GM12878 (cell line): ENCODE data around the gene PIP5KL1. TPM values are rescaled to one million over a fixed set of nuclear protein-coding genes. Genes with fewer than 3 reads are reported as not detected.

Source experiments
- ATAC-seq: fragments of 200-7000 bp; cut with Tn5 transposase; 3 replicates; pipeline ENCODE4 v1.9.1; 2020; ENCODE audit warnings: mild to moderate bottlenecking, moderate library complexity
- BruUV-seq: library from RNA; stranded (reverse); fragments of 400-500 nt; replicated peaks from 2 replicates; lab custom pipeline; 2021; lab: Mats Ljungman, UMichigan
- CTCF ChIA-PET: fragments of 300-600 bp; sonication (Branson Sonifier 250); formaldehyde crosslinking; extraction: SDS; loops from one replicate; lab custom pipeline; 2021; ENCODE audit warnings: inconsistent platforms; lab: Yijun Ruan, JAX
- POLR2A ChIA-PET: fragments of 350-600 bp; formaldehyde crosslinking; extraction: SDS; loops from one replicate; lab custom pipeline; 2021; ENCODE audit warnings: inconsistent platforms; lab: Charles Lee
- RAD21 ChIA-PET: fragments of 300-600 bp; sonication (Branson Sonifier 250); formaldehyde crosslinking; loops from one replicate; lab custom pipeline; 2023; ENCODE audit warnings: antibody characterized with exemption; ENCODE audit not compliant: unreplicated experiment; lab: Charles Lee
- SMC1A ChIA-PET: fragments of 300-600 bp; sonication (Branson Sonifier 250); formaldehyde crosslinking; loops from one replicate; lab custom pipeline; 2023; ENCODE audit not compliant: unreplicated experiment, uncharacterized antibody; lab: Charles Lee
- DNase-seq: peaks from one replicate; pipeline ENCODE4 v3.0.0-alpha.2; 2011; ENCODE audit warnings: low read depth, low spot score
- FAIRE-seq: peaks from 3 replicates; lab custom pipeline; 2011; peaks lifted over from hg19 to GRCh38; lab: Jason Lieb, UNC
- H2AFZ ChIP-seq: 2 replicates; pipeline ENCODE4 v1.6.0; 2011; ENCODE audit warnings: low read depth, low read length, control low read depth; ENCODE audit not compliant: control insufficient read depth
- H3K27ac ChIP-seq: 2 replicates; pipeline ENCODE4 v1.5.1; 2011; ENCODE audit warnings: control low read depth; ENCODE audit not compliant: control insufficient read depth, insufficient read depth
- H3K27me3 ChIP-seq, 2 experiments: replicated peaks in 1 of 2; 2 replicates each; pipeline versions ENCODE4 v1.6.0 to v1.6.1; 2011; ENCODE audit warnings: low read length in 1 of 2; ENCODE audit not compliant: control insufficient read depth in 2 of 2, insufficient read depth in 2 of 2
- H3K36me3 ChIP-seq, 2 experiments: 2 replicates each; pipeline ENCODE4 v1.5.1; 2011; ENCODE audit warnings: low read length in 1 of 2; ENCODE audit not compliant: control insufficient read depth in 2 of 2, insufficient read depth in 2 of 2
- H3K4me1 ChIP-seq: 2 replicates; pipeline ENCODE4 v1.6.1; 2011; ENCODE audit warnings: mild to moderate bottlenecking, low read length, moderate library complexity, mixed read lengths; ENCODE audit not compliant: control insufficient read depth, insufficient read depth
- H3K4me2 ChIP-seq: 2 replicates; pipeline ENCODE4 v1.6.0; 2011; ENCODE audit warnings: control low read depth; ENCODE audit not compliant: control insufficient read depth, insufficient read depth
- H3K4me3 ChIP-seq: fragments of 200-600 bp; sonication (generic); 2 replicates; pipeline ENCODE4 v1.5.1; 2016
- H3K79me2 ChIP-seq: 2 replicates; pipeline ENCODE4 v1.6.0; 2011; ENCODE audit warnings: low read length; ENCODE audit not compliant: control insufficient read depth, insufficient read depth
- H3K9ac ChIP-seq: 2 replicates; pipeline ENCODE4 v1.8.0; 2011; ENCODE audit warnings: low read length, control low read depth, mixed read lengths; ENCODE audit not compliant: control insufficient read depth, insufficient read depth
- H3K9me3 ChIP-seq: replicated peaks from 3 replicates; pipeline ENCODE4 v1.5.1; 2011; ENCODE audit warnings: mild to moderate bottlenecking, low read length; ENCODE audit not compliant: control insufficient read depth, insufficient read depth
- H4K20me1 ChIP-seq: 2 replicates; pipeline ENCODE4 v1.6.0; 2011; ENCODE audit not compliant: control insufficient read depth, insufficient read depth
- CHD1 ChIP-seq: IDR thresholded peaks from 2 replicates; pipeline ENCODE4 v1.6.1; 2012; ENCODE audit warnings: low read depth, low read length, improper control_type of control experiment
- E2F4 ChIP-seq: IDR thresholded peaks from 2 replicates; pipeline ENCODE4 v1.6.1; 2012; ENCODE audit warnings: low read depth, low read length, improper control_type of control experiment
- EGR1 ChIP-seq, 2 experiments: IDR thresholded peaks; 1 replicate in 1 of 2; 2 replicates in 1 of 2; pipeline ENCODE4 v1.6.1; 2011 to 2012; ENCODE audit warnings: low read depth in 2 of 2, low read length in 2 of 2, borderline replicate concordance in 1 of 2, mild to moderate bottlenecking in 1 of 2, moderate library complexity in 1 of 2
- EP300 ChIP-seq, 2 experiments: fragments of 150-350 bp in 1 of 2; IDR thresholded peaks; 2 replicates each; pipeline ENCODE4 v1.6.1; 2011 to 2012; ENCODE audit warnings: low read depth in 2 of 2, low read length in 2 of 2, borderline replicate concordance in 1 of 2, improper control_type of control experiment in 1 of 2, inconsistent platforms in 1 of 2; ENCODE audit not compliant: control insufficient read depth in 1 of 2
- NR2C2 ChIP-seq: IDR thresholded peaks from 2 replicates; pipeline ENCODE4 v1.6.1; 2011; ENCODE audit warnings: borderline replicate concordance, low read depth; ENCODE audit not compliant: control insufficient read depth, insufficient read length
- SREBF2 ChIP-seq: IDR thresholded peaks from 2 replicates; pipeline ENCODE4 v1.6.1; 2012; ENCODE audit warnings: mild to moderate bottlenecking, low read length
- SUPT20H ChIP-seq: IDR thresholded peaks from 2 replicates; pipeline ENCODE4 v1.6.1; 2011; ENCODE audit warnings: low read depth, mild to moderate bottlenecking, low read length, moderate library complexity, borderline replicate concordance; ENCODE audit not compliant: control insufficient read depth
- ZNF217 ChIP-seq: fragments of 450-650 bp; IDR thresholded peaks from 2 replicates; pipeline ENCODE4 v1.6.1; 2017; ENCODE audit warnings: antibody characterized with exemption, mild to moderate bottlenecking
- ZNF24 ChIP-seq: fragments of 450-650 bp; IDR thresholded peaks from 2 replicates; pipeline ENCODE4 v1.6.1; 2017; ENCODE audit warnings: antibody characterized with exemption, mild to moderate bottlenecking
- WGBS: methylation state at CpG from one replicate; pipeline ENCODE4 v1.1.6; 2016; ENCODE audit warnings: low lambda C conversion rate; ENCODE audit not compliant: insufficient replicate concordance, insufficient coverage; ENCODE audit errors: missing lambda C conversion rate; 5-methylcytosine and 5-hydroxymethylcytosine counted together
- in situ Hi-C: fragments of 300-500 bp; cut with MboI; formaldehyde crosslinking; loops from 9 replicates; pipeline ENCODE4 v1.14.3; 2018; ENCODE audit warnings: mixed read lengths
- intact Hi-C: fragments of 100-400 bp; cut with micrococcal nuclease; formaldehyde crosslinking; loops from one replicate; pipeline ENCODE4 v1.14.2; 2022; ENCODE audit not compliant: unreplicated experiment
- polyA plus RNA-seq, 11 experiments: library from polyadenylated mRNA; depleted of rRNA in 4 of 11; unstranded in 6 of 11; stranded (reverse) in 5 of 11; fragments of >200 nt; fragmentation: Nextera tagmentation in 4 of 11; fragmentation: Illumina TruSeq in 1 of 11; extraction: Ambion mirVana in 4 of 11; extraction: Trizol in 1 of 11; gene quantifications; 1 replicate in 1 of 11; 2 replicates in 10 of 11; pipeline versions ENCODE4 v1.2.1 to v1.2.3, GENCODE V29; 2011 to 2016; ENCODE audit warnings: inconsistent platforms in 2 of 11, missing spikeins in 2 of 11, low read depth in 1 of 11
- total RNA-seq, 4 experiments: library from RNA; depleted of rRNA in 3 of 4; stranded (reverse); fragments of >200 nt in 3 of 4; fragmentation: Illumina TruSeq in 1 of 4; extraction: Trizol in 1 of 4; gene quantifications; 2 replicates each; pipeline versions ENCODE4 v1.2.1 to v1.2.3, GENCODE V29; 2013 to 2021
- TF ChIP-seq, protein P1 (sequence below), 3 experiments: IDR thresholded peaks in 2 of 3; conservative IDR thresholded peaks in 1 of 3; 2 replicates each; pipeline ENCODE4 v1.5.1; 2011; ENCODE audit warnings: low read depth in 3 of 3, low read length in 3 of 3, mild to moderate bottlenecking in 3 of 3, control low read depth in 2 of 3, moderate library complexity in 2 of 3, inconsistent platforms in 1 of 3, mixed read lengths in 1 of 3; ENCODE audit not compliant: control insufficient read depth in 2 of 3, insufficient read depth in 1 of 3; ENCODE audit errors: extremely low read depth in 1 of 3
- TF ChIP-seq, protein P2 (sequence below): fragments of 450-650 bp; IDR thresholded peaks from 2 replicates; pipeline ENCODE4 v1.6.1; 2016; ENCODE audit warnings: mild to moderate bottlenecking

PIP5KL1 gene
- total and polyA plus RNA-seq, 10 of the 15 experiments (the other 5 are each of a cell fraction or from before 2014, with no cell fraction given) = 0.04 to 0.67 (median 0.43) TPM; not detected in 2

DNA sequence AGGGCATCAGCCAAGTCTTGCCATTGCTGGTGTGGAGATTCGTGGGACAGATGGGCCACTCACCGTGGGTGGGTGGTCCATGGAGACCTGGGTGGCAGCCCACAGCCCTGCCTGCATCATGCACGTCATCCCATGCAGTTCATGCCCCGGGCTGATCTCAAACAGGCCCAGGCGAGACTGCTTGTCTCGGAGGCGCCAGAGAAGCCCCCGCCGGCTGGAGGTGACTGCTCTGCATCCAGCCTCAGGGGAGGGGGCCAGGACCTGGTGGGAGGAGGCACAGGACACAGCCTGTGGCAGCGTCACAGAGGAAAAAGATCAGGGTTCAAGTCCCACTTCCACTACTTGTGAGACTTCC is 975 bp downstream of the PIP5KL1 start (continued):
- no peak for TF ChIP-seq ZNF217
- TF ChIP-seq, protein P1, sequence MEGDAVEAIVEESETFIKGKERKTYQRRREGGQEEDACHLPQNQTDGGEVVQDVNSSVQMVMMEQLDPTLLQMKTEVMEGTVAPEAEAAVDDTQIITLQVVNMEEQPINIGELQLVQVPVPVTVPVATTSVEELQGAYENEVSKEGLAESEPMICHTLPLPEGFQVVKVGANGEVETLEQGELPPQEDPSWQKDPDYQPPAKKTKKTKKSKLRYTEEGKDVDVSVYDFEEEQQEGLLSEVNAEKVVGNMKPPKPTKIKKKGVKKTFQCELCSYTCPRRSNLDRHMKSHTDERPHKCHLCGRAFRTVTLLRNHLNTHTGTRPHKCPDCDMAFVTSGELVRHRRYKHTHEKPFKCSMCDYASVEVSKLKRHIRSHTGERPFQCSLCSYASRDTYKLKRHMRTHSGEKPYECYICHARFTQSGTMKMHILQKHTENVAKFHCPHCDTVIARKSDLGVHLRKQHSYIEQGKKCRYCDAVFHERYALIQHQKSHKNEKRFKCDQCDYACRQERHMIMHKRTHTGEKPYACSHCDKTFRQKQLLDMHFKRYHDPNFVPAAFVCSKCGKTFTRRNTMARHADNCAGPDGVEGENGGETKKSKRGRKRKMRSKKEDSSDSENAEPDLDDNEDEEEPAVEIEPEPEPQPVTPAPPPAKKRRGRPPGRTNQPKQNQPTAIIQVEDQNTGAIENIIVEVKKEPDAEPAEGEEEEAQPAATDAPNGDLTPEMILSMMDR (IDR thresholded peaks at IDR 0.05 in 2 of 3, conservative IDR thresholded peaks at IDR 0.05 in 1 of 3; ENCODE audit: control insufficient read depth in 2 of 3, extremely low read depth in 1 of 3, insufficient read depth in 1 of 3, low read depth in 3 of 3, low read length in 3 of 3) = no peak

DNA sequence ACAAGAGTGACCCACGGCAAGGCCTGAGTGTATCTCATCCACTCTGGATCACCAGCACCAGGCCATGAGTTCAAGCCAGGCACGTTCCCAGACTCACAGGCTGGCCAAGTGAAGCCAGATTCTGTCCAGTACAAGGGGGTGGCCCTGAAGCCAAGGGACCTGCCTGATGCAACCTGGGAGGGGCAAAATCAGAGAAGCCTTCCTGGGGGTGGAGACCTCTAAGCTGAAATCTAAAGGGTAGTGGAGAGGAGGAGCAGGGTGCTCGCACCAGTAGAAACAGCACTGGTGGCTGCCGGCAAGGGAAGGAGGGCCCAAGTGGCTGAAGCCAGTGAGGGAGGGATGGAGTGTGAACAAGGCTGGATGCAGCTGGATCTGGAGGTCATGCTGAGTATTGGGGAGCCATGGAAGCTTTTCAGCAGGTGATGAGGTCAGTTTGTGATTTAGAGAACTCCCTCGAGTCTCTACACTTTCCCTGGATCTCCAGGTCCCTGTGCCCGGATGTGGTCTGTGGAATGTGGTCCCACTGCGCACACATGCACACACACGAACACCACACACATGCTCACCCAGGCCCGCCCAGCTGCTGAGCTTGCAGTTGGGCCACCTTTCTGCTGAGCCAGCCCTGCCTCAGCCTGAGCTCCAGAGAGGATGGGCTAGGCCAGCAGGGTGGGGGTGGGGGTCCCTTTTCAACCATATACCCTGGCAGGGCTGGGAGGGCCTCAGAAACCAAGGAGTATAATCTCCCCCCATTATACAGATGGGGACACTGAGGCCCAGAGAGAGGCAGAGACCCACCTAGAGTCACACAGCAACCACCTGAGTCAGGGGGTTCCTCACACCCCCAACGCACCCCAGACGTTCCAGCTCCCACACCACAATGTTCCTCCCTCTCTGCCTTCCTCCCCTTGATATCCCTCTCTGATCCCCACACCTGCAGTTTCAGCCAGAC is 1.6 kb downstream of the PIP5KL1 start:
- ChIA-PET RAD21 (no interaction called here), SMC1A (no interaction called here), CTCF (interaction anchor here (0.5 to 1.2 kb wide), 5 partner anchors 18 to 1103 kb away, joined by 3 to 4 read pairs (median 3); partner anchors contain the start of gene TOR2A), POLR2A (no interaction called here)
- Histone ChIP-seq H3K79me2 (no peaks in the 10 kb centered on the region), H3K36me3 (no peaks in the 10 kb centered on the region), H3K9ac (no peak overlapping the region), H3K4me1 (peaks cover 21% of the 10 kb centered on the region), H3K27ac (no peak overlapping the region), H3K9me3 (no peaks in the 10 kb centered on the region), H3K4me2 (no peak overlapping the region), H3K4me3 (no peak overlapping the region), H2AFZ (no peak overlapping the region), H4K20me1 (peaks cover 2% of the 10 kb centered on the region; the same call in 1 of the 2 replicates), H3K27me3 (peaks cover 2 to 4% of the 10 kb centered on the region in 2 experiments; a peak in 3 of 4 replicates)
- no peak for DNase-seq
- WGBS = 57% methylated on average over 11 of the region's 11 CpGs
- in situ Hi-C loops = loop anchor here (5.0 kb wide), 1 partner anchor 427 kb away; no protein-coding TSS in a partner anchor
- intact Hi-C loops = no loop called here
- no peak for FAIRE-seq
- no peak for ATAC-seq
- BruUV-seq = no TSS peak
- TF ChIP-seq E2F4 (no peak), EP300 (IDR thresholded peaks at IDR 0.05; ENCODE audit: borderline replicate concordance in 1 of 2, control insufficient read depth in 1 of 2, low read depth in 2 of 2, low read length in 2 of 2) (no peak), SREBF2 (no peak), NR2C2 (no peak), SUPT20H (no peak), EGR1 (IDR thresholded peaks at IDR 0.05; ENCODE audit: borderline replicate concordance in 1 of 2, low read depth in 2 of 2, low read length in 2 of 2) (no peak), CHD1 (no peak), ZNF24 (no peak)
- TF ChIP-seq, protein P1 (IDR thresholded peaks at IDR 0.05 in 2 of 3, conservative IDR thresholded peaks at IDR 0.05 in 1 of 3; ENCODE audit: control insufficient read depth in 2 of 3, extremely low read depth in 1 of 3, insufficient read depth in 1 of 3, low read depth in 3 of 3, low read length in 3 of 3) = no peak
- TF ChIP-seq, protein P2, sequence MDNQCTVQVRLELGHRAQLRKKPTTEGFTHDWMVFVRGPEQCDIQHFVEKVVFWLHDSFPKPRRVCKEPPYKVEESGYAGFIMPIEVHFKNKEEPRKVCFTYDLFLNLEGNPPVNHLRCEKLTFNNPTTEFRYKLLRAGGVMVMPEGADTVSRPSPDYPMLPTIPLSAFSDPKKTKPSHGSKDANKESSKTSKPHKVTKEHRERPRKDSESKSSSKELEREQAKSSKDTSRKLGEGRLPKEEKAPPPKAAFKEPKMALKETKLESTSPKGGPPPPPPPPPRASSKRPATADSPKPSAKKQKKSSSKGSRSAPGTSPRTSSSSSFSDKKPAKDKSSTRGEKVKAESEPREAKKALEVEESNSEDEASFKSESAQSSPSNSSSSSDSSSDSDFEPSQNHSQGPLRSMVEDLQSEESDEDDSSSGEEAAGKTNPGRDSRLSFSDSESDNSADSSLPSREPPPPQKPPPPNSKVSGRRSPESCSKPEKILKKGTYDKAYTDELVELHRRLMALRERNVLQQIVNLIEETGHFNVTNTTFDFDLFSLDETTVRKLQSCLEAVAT = no peak
